UCSD-AML1 (cell line): ENCODE data around the gene ZNF560.

ENCODE experiments used
- DNase-seq: peaks from one replicate; lab custom pipeline; 2025; ENCODE audit not compliant: unreplicated experiment; lab: John Stamatoyannopoulos, UW

The ZNF560 gene

DNA sequence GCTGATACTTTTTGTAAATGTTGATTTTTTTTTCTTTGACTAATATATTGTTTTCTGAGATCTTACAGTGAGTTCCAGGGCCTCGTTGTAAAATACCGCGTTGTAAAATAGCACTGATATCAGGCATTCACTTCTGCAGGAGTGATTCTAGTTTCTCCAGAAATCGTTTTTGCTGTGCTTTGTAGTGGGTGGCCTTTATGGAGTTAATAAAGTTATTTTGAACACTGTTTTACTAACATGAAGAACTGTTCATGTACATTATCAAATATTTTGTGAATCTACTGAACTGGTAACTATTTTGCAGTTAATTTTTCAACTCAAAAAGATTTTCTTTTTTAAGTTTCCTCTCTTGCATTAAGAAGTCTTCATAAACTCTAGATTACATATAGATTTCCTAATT lies 62.1 kb downstream of the ZNF560 start:
- DNase-seq: no peak

DNA sequence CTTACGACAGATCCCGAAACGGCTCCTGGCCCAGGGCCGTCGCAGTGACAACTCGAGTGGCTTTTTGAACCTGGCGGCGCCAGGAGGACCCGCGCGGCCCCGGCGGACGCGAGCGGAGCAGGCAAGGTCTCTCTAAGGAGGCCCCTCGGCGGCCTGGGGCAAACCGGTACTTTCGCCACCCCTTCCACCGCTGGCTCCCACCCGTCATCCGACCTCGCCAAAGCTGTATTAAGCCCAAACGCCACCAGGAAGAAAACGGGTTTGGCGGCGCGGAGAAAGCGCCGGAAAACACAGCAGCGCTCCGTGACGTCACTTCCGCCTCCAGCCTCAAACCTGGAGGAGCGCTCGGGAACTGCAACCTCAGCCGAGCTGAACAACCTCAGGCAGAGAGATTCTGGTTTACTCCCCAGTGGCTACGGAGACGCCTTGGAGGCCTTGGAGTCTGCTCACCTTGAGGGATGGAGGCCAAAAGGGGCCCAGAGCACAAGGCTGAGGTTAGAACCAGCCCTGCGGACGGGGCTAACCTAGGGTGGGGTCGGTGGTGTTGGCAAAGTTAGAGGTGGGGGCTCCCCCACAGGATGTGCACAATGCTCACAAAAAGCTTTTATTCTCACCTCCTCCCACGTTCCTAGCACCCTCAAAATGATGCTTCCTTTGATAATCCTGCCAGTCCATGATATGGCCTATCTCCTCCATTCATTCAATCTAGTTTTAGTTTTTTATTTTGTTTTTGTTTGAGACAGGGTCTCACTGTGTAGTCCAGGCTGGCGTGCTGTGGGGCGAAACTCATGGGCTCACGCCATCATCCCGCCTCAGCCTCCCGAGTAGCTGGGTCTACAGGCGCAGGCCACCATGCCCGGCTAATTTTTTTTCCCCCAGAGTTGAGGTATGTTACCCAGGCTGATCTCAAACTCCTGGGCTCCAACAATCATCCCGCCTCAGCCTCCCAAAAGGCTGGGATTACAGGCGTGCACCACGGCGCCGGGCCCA lies 62.8 kb downstream of the ZNF560 start, which contains the start of gene ZNF266:
Gene ZNF266 (minus strand): TSS at position 295 of the 990 bp plus-strand sequence. CDS start 15,484 bp downstream, outside the sequence.
- DNase-seq: peak; percentile 90

- DNase-seq: peak; percentile 20
Observed at GRCh38 chr19:9431475-9431874, 66.9 kb downstream of the ZNF560 start.

- DNase-seq: no peak
Observed at GRCh38 chr19:9430444-9430843, 68.0 kb downstream of the ZNF560 start.

DNA sequence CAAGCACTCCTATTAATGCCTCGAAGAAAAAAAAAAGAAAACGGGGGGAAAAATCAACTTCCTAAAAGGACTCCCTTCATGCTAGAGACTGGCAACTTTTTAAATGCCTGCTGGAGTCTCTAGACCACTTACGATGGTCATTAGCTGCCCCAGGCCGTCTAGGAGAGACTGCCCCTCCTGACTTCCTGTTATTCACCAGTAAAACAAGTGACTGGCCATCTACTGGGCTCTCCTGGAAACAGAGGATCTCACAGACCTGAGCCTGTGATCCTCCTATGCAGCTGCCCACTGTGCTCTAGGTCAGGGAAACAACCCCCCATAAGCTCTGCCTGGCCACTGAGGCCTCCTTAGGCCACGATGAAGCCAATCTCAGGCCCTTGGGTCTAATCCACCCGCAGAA lies 70.5 kb downstream of the ZNF560 start:
- DNase-seq: no peak
